Tibial nerve (tissue), 4 donors: ENCODE results near the gene GPER1. TPM values are rescaled to one million over a fixed set of nuclear protein-coding genes. Genes with fewer than 3 reads are reported as not detected.
A peak's percentile ranks its signal among the peaks of the same experiment; 100 is the strongest.

Source experiments
- DNase-seq, 2 donors: peaks; one replicate each; pipeline ENCODE4 v3.0.0-alpha.2; 2019; ENCODE audit warnings: low spot score in 2 of 2
- H3K27ac ChIP-seq, 4 donors: fragments of 200-600 bp; sonication (generic) in 3 of 4; one replicate each; pipeline ENCODE4 v1.5.1; 2017 to 2019; ENCODE audit warnings: mild to moderate bottlenecking in 1 of 4
- H3K27me3 ChIP-seq, 2 donors: fragments of 200-600 bp; sonication (generic) in 1 of 2; one replicate each; pipeline versions ENCODE4 v1.5.1 to v1.6.0; 2017 to 2019
- H3K36me3 ChIP-seq, 3 donors: fragments of 200-600 bp; sonication (generic); one replicate each; pipeline ENCODE4 v1.5.1; 2018 to 2019
- H3K4me1 ChIP-seq, 4 donors: fragments of 200-600 bp; sonication (generic) in 3 of 4; one replicate each; pipeline ENCODE4 v1.5.1; 2017 to 2019
- H3K4me3 ChIP-seq, 4 donors: fragments of 200-600 bp; sonication (generic) in 3 of 4; one replicate each; pipeline ENCODE4 v1.5.1; 2017 to 2019; ENCODE audit warnings: mild to moderate bottlenecking in 1 of 4, moderate library complexity in 1 of 4
- H3K9me3 ChIP-seq, 4 donors: fragments of 200-600 bp; sonication (generic) in 3 of 4; one replicate each; pipeline ENCODE4 v1.5.1; 2017 to 2019
- CTCF ChIP-seq, 5 experiments: fragments of 200-600 bp in 3 of 5; fragments of 450-650 bp in 2 of 5; sonication (generic) in 3 of 5; IDR thresholded peaks; one replicate each; pipeline ENCODE4 v1.5.1; 2016 to 2019; ENCODE audit warnings: antibody characterized with exemption in 5 of 5, mild to moderate bottlenecking in 3 of 5, moderate library complexity in 2 of 5
- EP300 ChIP-seq, 2 donors: sonication (generic); formaldehyde crosslinking; IDR thresholded peaks; one replicate each; pipeline ENCODE4 v1.6.1; 2017; ENCODE audit warnings: antibody characterized with exemption in 2 of 2, mild to moderate bottlenecking in 1 of 2
- POLR2A ChIP-seq, 2 donors: fragments of 450-650 bp; IDR thresholded peaks; one replicate each; pipeline ENCODE4 v1.6.1; 2017; ENCODE audit warnings: antibody characterized with exemption in 2 of 2, mild to moderate bottlenecking in 2 of 2, moderate library complexity in 2 of 2
- WGBS, 2 donors: methylation state at CpG; one replicate each; pipeline ENCODE4 v1.1.5; 2018; 5-methylcytosine and 5-hydroxymethylcytosine counted together
- total RNA-seq, 4 donors: library from RNA; depleted of rRNA; stranded (reverse); fragments of >200 nt; gene quantifications; one replicate each; pipeline ENCODE4 v1.1.0, GENCODE V29; 2016

The GPER1 gene
- total RNA-seq, 4 donors from 2014 or later, result 6.1 to 12.4 (median 8.7) TPM

- 75 to 78% methylated on average over 28 of the region's 28 CpGs for WGBS, 2 donors
- TF ChIP-seq POLR2A (IDR thresholded peaks at IDR 0.05), result no peak
- no peak for TF ChIP-seq EP300 (IDR thresholded peaks at IDR 0.05)
- Histone ChIP-seq H3K27me3 (no peaks in the 10 kb centered on the region), H3K36me3 (peaks cover 0 to 38% (median 0%) of the 10 kb centered on the region in 3 donors), H3K9me3 (no peaks in the 10 kb centered on the region), H3K27ac (peak overlapping the region in 1 of 4 donors; percentile 36), H3K4me1 (peaks cover 0 to 45% (median 17%) of the 10 kb centered on the region in 4 donors), H3K4me3 (no peak overlapping the region)
- DNase-seq, result no peak
Observed at GRCh38 chr7:1090686-1091643, 3.1 kb downstream of the GPER1 start.

- H3K9me3 ChIP-seq, result no peaks in the 10 kb centered on the region
- no peak for TF ChIP-seq POLR2A (IDR thresholded peaks at IDR 0.05)
- no peak for TF ChIP-seq CTCF (IDR thresholded peaks at IDR 0.05)
- no peak for TF ChIP-seq EP300 (IDR thresholded peaks at IDR 0.05)
- no peak for DNase-seq
- 91 to 96% methylated on average over 18 of the region's 18 CpGs for WGBS, 2 donors
- H3K27me3 ChIP-seq, result no peaks in the 10 kb centered on the region
- H3K4me3 ChIP-seq, result no peak overlapping the region
- no peak overlapping the region for H3K27ac ChIP-seq
- H3K4me1 ChIP-seq, result peaks cover 0 to 45% (median 19%) of the 10 kb centered on the region in 4 donors
- H3K36me3 ChIP-seq, result peaks cover 0 to 38% (median 0%) of the 10 kb centered on the region in 3 donors
Observed at GRCh38 chr7:1091644-1092027, 3.7 kb downstream of the GPER1 start.

GRCh38 chr7:1092161-1092632 lies 4.3 kb downstream of the GPER1 start:
- Histone ChIP-seq H3K4me3 (no peak overlapping the region), H3K27me3 (no peaks in the 10 kb centered on the region), H3K4me1 (peaks cover 0 to 45% (median 17%) of the 10 kb centered on the region in 4 donors), H3K36me3 (peaks cover 0 to 38% (median 0%) of the 10 kb centered on the region in 3 donors), H3K27ac (no peak overlapping the region), H3K9me3 (no peaks in the 10 kb centered on the region)
- 95% methylated on average over 39 to 40 of the region's 40 CpGs for WGBS, 2 donors
- DNase-seq, result no peak
- no peak for TF ChIP-seq CTCF (IDR thresholded peaks at IDR 0.05)
- TF ChIP-seq EP300 (IDR thresholded peaks at IDR 0.05), result no peak
- TF ChIP-seq POLR2A (IDR thresholded peaks at IDR 0.05), result no peak

GRCh38 chr7:1092806-1093501 lies 5.0 kb downstream of the GPER1 start:
- H3K36me3 ChIP-seq, result peaks cover 0 to 38% (median 0%) of the 10 kb centered on the region in 3 donors
- no peak overlapping the region for H3K27ac ChIP-seq
- no peaks in the 10 kb centered on the region for H3K27me3 ChIP-seq
- 90 to 93% methylated on average over 39 of the region's 40 CpGs for WGBS, 2 donors
- TF ChIP-seq CTCF (IDR thresholded peaks at IDR 0.05), result no peak
- no peak for TF ChIP-seq POLR2A (IDR thresholded peaks at IDR 0.05)
- no peak for TF ChIP-seq EP300 (IDR thresholded peaks at IDR 0.05)
- H3K4me1 ChIP-seq, result peaks cover 0 to 39% (median 10%) of the 10 kb centered on the region in 4 donors
- no peak overlapping the region for H3K4me3 ChIP-seq
- H3K9me3 ChIP-seq, result no peaks in the 10 kb centered on the region
- no peak for DNase-seq

DNA sequence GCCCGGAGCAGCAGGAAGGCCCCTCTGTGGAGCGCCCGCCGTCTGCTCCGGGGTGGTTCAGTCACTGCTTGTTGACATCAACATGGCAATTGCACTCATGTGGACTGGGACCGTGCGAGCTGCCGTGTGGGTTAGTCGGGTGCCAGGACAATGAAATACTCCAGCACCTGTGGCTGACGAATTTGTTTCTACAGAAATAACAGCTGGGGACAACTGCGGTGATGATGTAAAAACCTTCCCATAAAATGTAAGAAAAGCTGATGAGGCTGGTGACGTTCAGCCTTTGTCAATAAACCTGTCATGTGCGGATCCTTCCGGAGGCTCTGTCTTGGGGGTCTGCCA lies 5.6 kb downstream of the GPER1 start:
- H3K36me3 ChIP-seq, result peaks cover 0 to 42% (median 0%) of the 10 kb centered on the region in 3 donors
- WGBS, 2 donors, result 85 to 96% methylated on average over 14 of the region's 14 CpGs
- no peak overlapping the region for H3K27ac ChIP-seq
- TF ChIP-seq CTCF (IDR thresholded peaks at IDR 0.05) (no peak), POLR2A (IDR thresholded peaks at IDR 0.05) (no peak), EP300 (IDR thresholded peaks at IDR 0.05) (no peak)
- no peak for DNase-seq
- H3K4me1 ChIP-seq, result peaks cover 0 to 34% (median 10%) of the 10 kb centered on the region in 4 donors
- no peak overlapping the region for H3K4me3 ChIP-seq
- H3K27me3 ChIP-seq, result no peaks in the 10 kb centered on the region
- H3K9me3 ChIP-seq, result no peaks in the 10 kb centered on the region
